Thyroid gland (tissue), 4 donors: ENCODE measurements around the gene ENTPD6.

Source experiments
- POLR2A ChIP-seq, 2 donors: fragments of 450-650 bp; IDR thresholded peaks; one replicate each; pipeline ENCODE4 v1.6.1; 2017; ENCODE audit warnings: antibody characterized with exemption in 2 of 2, mild to moderate bottlenecking in 2 of 2, moderate library complexity in 1 of 2
- TF ChIP-seq, protein P1 (sequence below), 6 experiments: fragments of 200-600 bp in 3 of 6; fragments of 450-650 bp in 3 of 6; sonication (generic) in 3 of 6; IDR thresholded peaks; one replicate each; pipeline ENCODE4 v1.5.1; 2016 to 2019; ENCODE audit warnings: antibody characterized with exemption in 6 of 6, mild to moderate bottlenecking in 2 of 6, inconsistent platforms in 1 of 6, moderate library complexity in 1 of 6

DNA sequence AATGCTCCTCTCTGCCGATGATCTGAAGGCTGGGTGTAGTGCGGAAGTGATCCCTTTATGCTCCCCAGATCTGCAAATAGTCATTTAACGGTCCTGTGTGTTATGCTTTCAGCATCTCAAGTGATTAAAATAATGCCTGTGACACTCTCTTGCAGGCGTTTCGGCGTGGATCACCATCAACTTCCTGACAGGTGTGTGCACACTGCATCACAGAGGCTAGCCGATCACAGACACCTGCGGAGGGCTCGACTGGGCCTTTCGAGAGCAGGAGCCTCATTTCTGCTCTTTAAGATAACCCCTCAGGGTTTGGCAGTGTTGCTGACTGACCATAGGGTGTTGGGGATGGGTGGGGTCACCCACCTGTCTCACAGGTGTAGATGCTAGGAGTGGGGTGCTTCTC, 20.0 kb downstream of the ENTPD6 start:
- no peak for TF ChIP-seq POLR2A (IDR thresholded peaks at IDR 0.05)
- TF ChIP-seq, protein P1, sequence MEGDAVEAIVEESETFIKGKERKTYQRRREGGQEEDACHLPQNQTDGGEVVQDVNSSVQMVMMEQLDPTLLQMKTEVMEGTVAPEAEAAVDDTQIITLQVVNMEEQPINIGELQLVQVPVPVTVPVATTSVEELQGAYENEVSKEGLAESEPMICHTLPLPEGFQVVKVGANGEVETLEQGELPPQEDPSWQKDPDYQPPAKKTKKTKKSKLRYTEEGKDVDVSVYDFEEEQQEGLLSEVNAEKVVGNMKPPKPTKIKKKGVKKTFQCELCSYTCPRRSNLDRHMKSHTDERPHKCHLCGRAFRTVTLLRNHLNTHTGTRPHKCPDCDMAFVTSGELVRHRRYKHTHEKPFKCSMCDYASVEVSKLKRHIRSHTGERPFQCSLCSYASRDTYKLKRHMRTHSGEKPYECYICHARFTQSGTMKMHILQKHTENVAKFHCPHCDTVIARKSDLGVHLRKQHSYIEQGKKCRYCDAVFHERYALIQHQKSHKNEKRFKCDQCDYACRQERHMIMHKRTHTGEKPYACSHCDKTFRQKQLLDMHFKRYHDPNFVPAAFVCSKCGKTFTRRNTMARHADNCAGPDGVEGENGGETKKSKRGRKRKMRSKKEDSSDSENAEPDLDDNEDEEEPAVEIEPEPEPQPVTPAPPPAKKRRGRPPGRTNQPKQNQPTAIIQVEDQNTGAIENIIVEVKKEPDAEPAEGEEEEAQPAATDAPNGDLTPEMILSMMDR (IDR thresholded peaks at IDR 0.05): no peak
